HCT116 (cell line): ENCODE measurements around the gene ADGRL3.

Source experiments
- CBX3 ChIP-seq: IDR thresholded peaks from 2 replicates; pipeline ENCODE4 v1.6.1; 2012; ENCODE audit warnings: low read depth
- EZH2 ChIP-seq: fragments of 200-600 bp; sonication (generic); IDR thresholded peaks from 2 replicates; pipeline ENCODE4 v1.6.1; 2017; ENCODE audit warnings: antibody characterized with exemption, mixed run types
- POLR2A ChIP-seq: IDR thresholded peaks from 2 replicates; pipeline ENCODE4 v1.7.0; 2011; ENCODE audit warnings: borderline replicate concordance; ENCODE audit not compliant: insufficient read depth, insufficient read length; ENCODE audit errors: extremely low read depth
- POLR2AphosphoS5 ChIP-seq: IDR thresholded peaks from 2 replicates; pipeline ENCODE4 v1.6.1; 2011; ENCODE audit warnings: mild to moderate bottlenecking, low read depth, low read length, moderate library complexity
- SIN3A ChIP-seq: IDR thresholded peaks from 2 replicates; pipeline ENCODE4 v1.6.1; 2012; ENCODE audit warnings: low read depth
- ZNF274 ChIP-seq: fragments of 200-500 bp; sonication (Bioruptor generic); IDR thresholded peaks from 2 replicates; pipeline ENCODE4 v1.6.1; 2014; ENCODE audit warnings: mild to moderate bottlenecking, low read depth, low read length, inconsistent platforms
- TF ChIP-seq, protein P1 (sequence below), 3 experiments: fragments of 200-600 bp in 1 of 3; sonication (generic) in 1 of 3; IDR thresholded peaks in 2 of 3; conservative IDR thresholded peaks in 1 of 3; 2 replicates each; pipeline ENCODE4 v1.5.1; 2012 to 2017; ENCODE audit warnings: low read depth in 2 of 3, low read length in 2 of 3, antibody characterized with exemption in 1 of 3, borderline replicate concordance in 1 of 3, control low read depth in 1 of 3, mild to moderate bottlenecking in 1 of 3, mixed read lengths in 1 of 3, mixed run types in 1 of 3, moderate library complexity in 1 of 3; ENCODE audit not compliant: insufficient read depth in 1 of 3
- TF ChIP-seq, protein P2 (sequence below): IDR thresholded peaks from 2 replicates; pipeline ENCODE4 v1.6.1; 2012
- TF ChIP-seq, protein P3 (sequence below): IDR thresholded peaks from 2 replicates; pipeline ENCODE4 v1.6.1; 2012

DNA sequence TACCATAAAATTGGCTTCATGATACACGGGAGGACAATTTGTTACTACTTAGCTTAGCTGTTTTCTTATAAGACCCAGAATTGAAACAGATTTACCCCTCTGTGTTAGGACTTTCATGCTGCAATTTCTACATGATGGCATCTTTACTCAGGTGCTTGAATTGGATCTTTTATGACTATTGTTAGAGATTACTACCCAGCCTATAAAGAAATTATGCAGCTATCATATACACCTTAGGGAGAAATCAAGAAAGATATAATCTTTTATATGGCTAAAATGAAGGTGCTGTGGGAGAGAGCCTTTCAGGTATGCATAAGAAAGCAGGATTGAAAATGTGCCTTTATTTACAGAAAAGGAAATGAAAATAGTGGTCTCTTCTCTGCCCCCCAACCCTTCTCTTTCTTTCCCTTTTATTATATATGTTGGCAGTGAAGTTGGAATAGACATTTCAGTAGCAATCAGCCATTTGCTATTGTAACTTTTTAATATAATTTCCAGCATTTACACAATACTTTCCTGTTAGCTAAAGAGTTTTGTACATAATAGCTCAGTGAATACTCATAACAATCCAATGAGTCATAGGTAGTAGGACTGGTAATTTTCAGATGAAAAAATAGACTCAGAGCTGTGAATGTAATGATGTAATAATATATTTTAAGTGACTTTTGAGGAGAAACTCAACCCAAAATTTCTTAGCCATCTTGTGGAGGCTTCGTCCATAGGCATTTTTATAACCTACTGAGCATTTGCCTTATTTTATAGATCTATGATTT, 311.8 kb downstream of the ADGRL3 start:
- no peak for TF ChIP-seq EZH2
- TF ChIP-seq, protein P1, sequence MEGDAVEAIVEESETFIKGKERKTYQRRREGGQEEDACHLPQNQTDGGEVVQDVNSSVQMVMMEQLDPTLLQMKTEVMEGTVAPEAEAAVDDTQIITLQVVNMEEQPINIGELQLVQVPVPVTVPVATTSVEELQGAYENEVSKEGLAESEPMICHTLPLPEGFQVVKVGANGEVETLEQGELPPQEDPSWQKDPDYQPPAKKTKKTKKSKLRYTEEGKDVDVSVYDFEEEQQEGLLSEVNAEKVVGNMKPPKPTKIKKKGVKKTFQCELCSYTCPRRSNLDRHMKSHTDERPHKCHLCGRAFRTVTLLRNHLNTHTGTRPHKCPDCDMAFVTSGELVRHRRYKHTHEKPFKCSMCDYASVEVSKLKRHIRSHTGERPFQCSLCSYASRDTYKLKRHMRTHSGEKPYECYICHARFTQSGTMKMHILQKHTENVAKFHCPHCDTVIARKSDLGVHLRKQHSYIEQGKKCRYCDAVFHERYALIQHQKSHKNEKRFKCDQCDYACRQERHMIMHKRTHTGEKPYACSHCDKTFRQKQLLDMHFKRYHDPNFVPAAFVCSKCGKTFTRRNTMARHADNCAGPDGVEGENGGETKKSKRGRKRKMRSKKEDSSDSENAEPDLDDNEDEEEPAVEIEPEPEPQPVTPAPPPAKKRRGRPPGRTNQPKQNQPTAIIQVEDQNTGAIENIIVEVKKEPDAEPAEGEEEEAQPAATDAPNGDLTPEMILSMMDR (IDR thresholded peaks at IDR 0.05 in 2 of 3, conservative IDR thresholded peaks at IDR 0.05 in 1 of 3; ENCODE audit: borderline replicate concordance in 1 of 3, insufficient read depth in 1 of 3, low read depth in 2 of 3, low read length in 2 of 3): no peak
- TF ChIP-seq POLR2A: no peak
- no peak for TF ChIP-seq SIN3A
- TF ChIP-seq POLR2AphosphoS5: no peak
- no peak for TF ChIP-seq ZNF274
- TF ChIP-seq, protein P2, sequence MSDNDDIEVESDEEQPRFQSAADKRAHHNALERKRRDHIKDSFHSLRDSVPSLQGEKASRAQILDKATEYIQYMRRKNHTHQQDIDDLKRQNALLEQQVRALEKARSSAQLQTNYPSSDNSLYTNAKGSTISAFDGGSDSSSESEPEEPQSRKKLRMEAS: no peak
- TF ChIP-seq CBX3: no peak
- TF ChIP-seq, protein P3, sequence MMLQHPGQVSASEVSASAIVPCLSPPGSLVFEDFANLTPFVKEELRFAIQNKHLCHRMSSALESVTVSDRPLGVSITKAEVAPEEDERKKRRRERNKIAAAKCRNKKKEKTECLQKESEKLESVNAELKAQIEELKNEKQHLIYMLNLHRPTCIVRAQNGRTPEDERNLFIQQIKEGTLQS: no peak
